T-helper 1 cell treated with Interleukin-12 subunit alpha and Interleukin-12 subunit beta and Interleukin-4 antibody, amounts not matched to agents 30 ng/mL and 1 ng/mL, for 36 hours (primary cell): ENCODE measurements around the gene CA5B. TPM values are rescaled to one million over a fixed set of nuclear protein-coding genes. Genes with fewer than 3 reads are reported as not detected.
"Not testable (repeated sequence)": the region's sequence is repeated elsewhere in the genome, so short reads cannot be mapped to it uniquely, and the experiment has no call there.

Source experiments
- intact Hi-C: fragments of 100-400 bp; cut with micrococcal nuclease; formaldehyde crosslinking; loops from one replicate; pipeline ENCODE4 v1.15.1; 2024
- total RNA-seq: library from RNA; stranded (reverse); gene quantifications from 2 replicates; pipeline ENCODE4 v1.2.3, GENCODE V29; 2022

Gene CA5B
- total RNA-seq, 1 donor from 2014 or later: 10.2 TPM

GRCh38 chrX:15812192-15812938 is 74.3 kb downstream of the CA5B start:
- intact Hi-C loops: no loop called here

GRCh38 chrX:15813416-15813815 is 75.3 kb downstream of the CA5B start:
- intact Hi-C loops: no loop called here

- intact Hi-C loops: no loop called here
These were observed 76.8 kb downstream of the CA5B start for GRCh38 chrX:15814771-15815365.

- intact Hi-C loops: loop anchor here (1.0 to 2.0 kb wide), 6 partner anchors 26 to 129 kb away; partner anchors contain the start of genes AP1S2, CA5B and ZRSR2
These were observed 77.8 kb downstream of the CA5B start for GRCh38 chrX:15815779-15816437.

GRCh38 chrX:15816438-15816809 is 78.4 kb downstream of the CA5B start:
- intact Hi-C loops: loop anchor here (1.0 to 2.0 kb wide), 6 partner anchors 26 to 129 kb away; partner anchors contain the start of genes AP1S2, CA5B and ZRSR2

- intact Hi-C loops: loop anchor here (1.0 to 2.0 kb wide), 6 partner anchors 27 to 130 kb away; partner anchors contain the start of genes AP1S2, CA5B and ZRSR2
These were observed 78.8 kb downstream of the CA5B start for GRCh38 chrX:15816886-15817285.

- intact Hi-C loops: no loop called here
These were observed 82.3 kb downstream of the CA5B start for GRCh38 chrX:15820106-15821073.

- intact Hi-C loops: no loop called here
These were observed 84.9 kb downstream of the CA5B start for GRCh38 chrX:15822922-15823321.

GRCh38 chrX:15825936-15826335 is 87.9 kb downstream of the CA5B start:
- intact Hi-C loops: no loop called here

- intact Hi-C loops: no loop called here
These were observed 91.1 kb downstream of the CA5B start for GRCh38 chrX:15829217-15829616.

- intact Hi-C loops: not testable (repeated sequence)
These were observed 93.3 kb downstream of the CA5B start for GRCh38 chrX:15831347-15831746.

- intact Hi-C loops: no loop called here
These were observed 96.0 kb downstream of the CA5B start for GRCh38 chrX:15834053-15834452.

- intact Hi-C loops: no loop called here
These were observed 96.9 kb downstream of the CA5B start for GRCh38 chrX:15834827-15835595.

Other genes starting within 250 kb of the CA5B start
- gene PIR, start 244.9 kb upstream of the CA5B start, total RNA-seq: 9.3 and 10.7 TPM in 2 replicates
- not detected in 2 replicates for gene BMX, start 237.5 kb upstream of the CA5B start, total RNA-seq
- gene ACE2, start 137.3 kb upstream of the CA5B start, total RNA-seq: not detected in 2 replicates
- gene CLTRN, start 73.5 kb upstream of the CA5B start, total RNA-seq: not detected in 2 replicates
- 22.0 and 23.4 TPM in 2 replicates for gene ZRSR2, start 52.2 kb downstream of the CA5B start, total RNA-seq
- gene AP1S2, start 116.5 kb downstream of the CA5B start, total RNA-seq: 20.3 and 21.0 TPM in 2 replicates